HG03066 (cell line): ENCODE measurements around the gene RAB23.

Source experiments
- ATAC-seq: cut with Tn5 transposase; IDR thresholded peaks from one replicate; pipeline ENCODE4 v1.9.1; 2021; ENCODE audit warnings: low read depth; ENCODE audit not compliant: unreplicated experiment

RAB23 gene

DNA sequence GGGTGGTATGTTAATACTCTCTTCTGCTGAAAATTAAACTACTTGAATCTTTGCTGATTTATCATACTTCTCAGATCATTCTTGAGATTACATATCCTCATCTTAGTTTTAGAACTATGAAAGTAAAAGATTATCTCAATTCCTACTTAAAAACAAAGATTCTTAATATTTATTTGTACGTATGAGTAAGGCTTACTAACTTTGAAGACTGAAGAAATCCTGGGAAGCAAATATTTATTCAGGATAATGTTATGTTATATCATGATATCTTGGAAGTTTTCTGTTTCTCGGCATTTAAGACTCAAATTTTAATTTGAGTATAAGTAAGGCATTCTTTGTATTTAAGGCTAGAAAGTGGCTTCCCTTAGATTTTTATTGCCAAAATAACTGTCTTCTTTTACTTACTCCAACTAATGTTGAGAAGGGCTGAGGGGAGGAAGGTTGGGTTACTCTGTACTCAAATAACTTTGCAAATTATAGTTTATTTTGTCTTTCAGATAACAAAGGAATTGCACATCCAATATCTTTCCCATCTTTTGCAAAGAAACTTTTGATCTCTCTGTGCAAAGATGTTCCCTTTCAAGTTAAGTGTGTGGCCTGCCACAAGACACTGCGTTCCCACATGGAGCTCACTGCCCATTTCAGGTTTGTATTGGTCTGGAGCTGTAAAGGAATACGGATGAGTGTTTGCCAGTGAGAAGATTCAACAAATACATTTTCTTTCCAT lies 80.5 kb downstream of the RAB23 start:
- ATAC-seq = no peak

GRCh38 chr6:57138026-57138425 lies 84.1 kb downstream of the RAB23 start:
- ATAC-seq = no peak

DNA sequence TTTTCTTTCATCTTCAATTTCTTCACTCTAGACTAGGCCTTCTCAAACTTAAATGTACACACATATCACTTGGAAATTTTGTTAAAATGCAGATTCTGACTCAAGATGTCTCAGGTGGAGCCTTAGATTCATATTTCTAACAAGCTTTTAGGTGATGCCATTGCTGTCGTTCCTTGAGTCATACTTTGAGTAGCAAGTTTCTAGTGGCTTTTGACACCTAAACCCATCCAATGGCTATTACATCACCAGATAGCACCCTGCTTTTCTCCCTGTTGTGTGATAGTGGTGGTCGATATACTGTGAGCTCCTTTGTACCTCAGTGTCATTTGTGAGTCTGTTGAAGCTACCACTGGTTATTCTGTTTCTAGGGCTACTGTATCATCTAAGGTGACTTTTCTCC lies 84.8 kb downstream of the RAB23 start:
- no peak for ATAC-seq
